Measurements from ENCODE around the gene TUT1. TPM values are rescaled to one million over a fixed set of nuclear protein-coding genes. Genes with fewer than 3 reads are reported as not detected.
A peak's percentile ranks its signal among the peaks of the same experiment; 100 is the strongest.
"Not testable (repeated sequence)": the region's sequence is repeated elsewhere in the genome, so short reads cannot be mapped to it uniquely, and the experiment has no call there.

The TUT1 gene
- 10 to 100 TPM; 18.7 to 25.0 (median 21.1) TPM for polyA plus RNA-seq (ENCODE audit: insufficient read length in 4 of 4)

- peak; percentile 95 to 99 (median 97) for DNase-seq (ENCODE audit: low read depth in 4 of 4, low spot score in 3 of 4)
Measured at GRCh38 chr11:62591448-62592145, at the start of gene TUT1. Gene TUT1 (minus strand): TSS chr11:62591523. CDS start chr11:62591485, 38 bp downstream.

- no peak for DNase-seq (ENCODE audit: low read depth in 4 of 4, low spot score in 3 of 4)
Measured at GRCh38 chr11:62632492-62632891, 41.2 kb upstream of the TUT1 start.

GRCh38 chr11:62627713-62628112, 36.4 kb upstream of the TUT1 start:
- DNase-seq (ENCODE audit: low read depth in 4 of 4, low spot score in 3 of 4) = no peak

GRCh38 chr11:62622476-62623089, 31.3 kb upstream of the TUT1 start:
- no peak for DNase-seq (ENCODE audit: low read depth in 4 of 4, low spot score in 3 of 4)

GRCh38 chr11:62621567-62622470, 30.5 kb upstream of the TUT1 start, which contains the start of gene B3GAT3:
Gene B3GAT3 (minus strand): TSS chr11:62621986. CDS start chr11:62621947, 39 bp downstream.
- DNase-seq (ENCODE audit: low read depth in 4 of 4, low spot score in 3 of 4) = peak; percentile 87 to 94 (median 91)

GRCh38 chr11:62621027-62621566, 29.8 kb upstream of the TUT1 start:
- no peak for DNase-seq (ENCODE audit: low read depth in 4 of 4, low spot score in 3 of 4)

- DNase-seq (ENCODE audit: low read depth in 4 of 4, low spot score in 3 of 4) = not testable (repeated sequence)
Measured at GRCh38 chr11:62616957-62617356, 25.6 kb upstream of the TUT1 start.

GRCh38 chr11:62615521-62615920, 24.2 kb upstream of the TUT1 start:
- no peak for DNase-seq (ENCODE audit: low read depth in 4 of 4, low spot score in 3 of 4)

- no peak for DNase-seq (ENCODE audit: low read depth in 4 of 4, low spot score in 3 of 4)
Measured at GRCh38 chr11:62614275-62614674, 23.0 kb upstream of the TUT1 start.

- no peak for DNase-seq (ENCODE audit: low read depth in 4 of 4, low spot score in 3 of 4)
Measured at GRCh38 chr11:62613291-62613778, 22.0 kb upstream of the TUT1 start.

GRCh38 chr11:62612366-62613290, 21.3 kb upstream of the TUT1 start, which contains the start of the genes EML3 and ROM1:
Gene EML3 (minus strand): TSS chr11:62612775. CDS start chr11:62612457, 318 bp downstream.
Gene ROM1 (plus strand): TSS chr11:62613257. CDS start chr11:62613282, 25 bp downstream.
- no peak for DNase-seq (ENCODE audit: low read depth in 4 of 4, low spot score in 3 of 4)

- no peak for DNase-seq (ENCODE audit: low read depth in 4 of 4, low spot score in 3 of 4)
Measured at GRCh38 chr11:62611705-62612365, 20.5 kb upstream of the TUT1 start.

- DNase-seq (ENCODE audit: low read depth in 4 of 4, low spot score in 3 of 4) = no peak
Measured at GRCh38 chr11:62610814-62611704, 19.7 kb upstream of the TUT1 start.

- no peak for DNase-seq (ENCODE audit: low read depth in 4 of 4, low spot score in 3 of 4)
Measured at GRCh38 chr11:62610403-62610802, 19.1 kb upstream of the TUT1 start.

- DNase-seq (ENCODE audit: low read depth in 4 of 4, low spot score in 3 of 4) = no peak
Measured at GRCh38 chr11:62608776-62609175, 17.5 kb upstream of the TUT1 start.

GRCh38 chr11:62607714-62608113, 16.4 kb upstream of the TUT1 start:
- DNase-seq (ENCODE audit: low read depth in 4 of 4, low spot score in 3 of 4) = no peak

- no peak for DNase-seq (ENCODE audit: low read depth in 4 of 4, low spot score in 3 of 4)
Measured at GRCh38 chr11:62605902-62606301, 14.6 kb upstream of the TUT1 start.

- DNase-seq (ENCODE audit: low read depth in 4 of 4, low spot score in 3 of 4) = no peak
Measured at GRCh38 chr11:62605467-62605866, 14.1 kb upstream of the TUT1 start.
